ENCODE data around the gene BNIP3. TPM values are rescaled to one million over a fixed set of nuclear protein-coding genes. Genes with fewer than 3 reads are reported as not detected.

The BNIP3 gene
- total and polyA plus RNA-seq, 2 of the 13 experiments (the other 11 are each of a cell fraction or from before 2014, with no cell fraction given) = 73.7 to 223 TPM

GRCh38 chr10:131973160-131973951 is 8.4 kb downstream of the BNIP3 start:
- Histone ChIP-seq H3K4me3 (replicated peaks in 1 of 3; ENCODE audit: insufficient read depth in 1 of 3, low read depth in 2 of 3, low read length in 3 of 3) (no peak overlapping the region), H3K4me2 (ENCODE audit: low read depth, low read length) (no peak overlapping the region), H3K9me3 (ENCODE audit: low read length) (no peaks in the 10 kb centered on the region), H4K20me1 (ENCODE audit: insufficient read depth, low read length) (peaks cover 92% of the 10 kb centered on the region), H3K27me3 (ENCODE audit: control insufficient read depth in 1 of 2, insufficient read depth in 2 of 2, low read length in 2 of 2) (no peaks in the 10 kb centered on the region), H2AFZ (ENCODE audit: low read length) (no peak overlapping the region), H3K27ac (ENCODE audit: extremely low read length, insufficient read depth, low read length) (no peak overlapping the region), H3K36me3 (replicated peaks in 1 of 2; ENCODE audit: control insufficient read depth in 1 of 2, insufficient read depth in 2 of 2, low read length in 2 of 2) (peaks cover 34 to 86% of the 10 kb centered on the region in 2 experiments), H3K4me1 (ENCODE audit: insufficient read depth, low read length) (peaks cover 51% of the 10 kb centered on the region), H3K9ac (ENCODE audit: insufficient read depth, low read depth, low read length) (no peak overlapping the region), H3K79me2 (ENCODE audit: insufficient read depth, low read length) (peaks cover 75% of the 10 kb centered on the region)
- ChIA-PET CTCF (ENCODE audit: low intra/inter-chr PET ratio, low total read pairs) (no interaction called here), POLR2A (no interaction called here)
- WGBS (ENCODE audit: low lambda C conversion rate) = 96% methylated on average over 22 of the region's 34 CpGs
- ATAC-seq = no peak
- intact Hi-C loops (cut with micrococcal nuclease; ENCODE audit: unreplicated experiment) (no loop called here), in situ Hi-C loops (cut with HindIII; ENCODE audit: extremely low pct_ligation_motif_present, low pct_unique_long_range_greater_than_20kb) (no loop called here)
- no peak for FAIRE-seq
- no TSS peak for BruUV-seq (replicated peaks)
- DNase-seq (ENCODE audit: low spot score) = no peak
- no peak for TF ChIP-seq ZNF891 (CRISPR knock-in tag; IDR thresholded peaks at IDR 0.05)
- no peak for TF ChIP-seq BATF2 (CRISPR knock-in tag; IDR thresholded peaks at IDR 0.05)
- TF ChIP-seq IKZF1 (IDR thresholded peaks at IDR 0.05) = no peak
- no peak for TF ChIP-seq SP140L (CRISPR knock-in tag; IDR thresholded peaks at IDR 0.05; ENCODE audit: borderline replicate concordance)
- TF ChIP-seq ZNF567 (CRISPR knock-in tag; IDR thresholded peaks at IDR 0.05; ENCODE audit: borderline replicate concordance) = no peak
- TF ChIP-seq ZNF770 (CRISPR knock-in tag; IDR thresholded peaks at IDR 0.05) = no peak
- TF ChIP-seq ZBTB20 (CRISPR knock-in tag; IDR thresholded peaks at IDR 0.05; ENCODE audit: borderline replicate concordance, low read depth) = no peak
- TF ChIP-seq TEF (CRISPR knock-in tag; IDR thresholded peaks at IDR 0.05) = no peak
- TF ChIP-seq ZNF674 (CRISPR knock-in tag; IDR thresholded peaks at IDR 0.05; ENCODE audit: low read depth) = no peak
- no peak for TF ChIP-seq ZNF660 (CRISPR knock-in tag; IDR thresholded peaks at IDR 0.05; ENCODE audit: borderline replicate concordance, low read depth)
- TF ChIP-seq ZNF24 (IDR thresholded peaks at IDR 0.05) = no peak
- no peak for TF ChIP-seq GFI1 (CRISPR knock-in tag; IDR thresholded peaks at IDR 0.05; ENCODE audit: borderline replicate concordance)
- no peak for TF ChIP-seq TFE3 (CRISPR knock-in tag; IDR thresholded peaks at IDR 0.05)
- 0 out of 4 replicates have a peak, but pooled peaks of 1 of the 2 experiments have one; percentile 32 for TF ChIP-seq POLR2A (IDR thresholded peaks at IDR 0.05; ENCODE audit: insufficient read depth in 1 of 2, low read depth in 2 of 2, low read length in 2 of 2)
- TF ChIP-seq REST (IDR thresholded peaks at IDR 0.05; ENCODE audit: borderline replicate concordance in 1 of 2, low read depth in 1 of 2, low read length in 2 of 2) = no peak

All from HepG2 (cell line).